ENCODE results near the gene CCDC92. TPM values are rescaled to one million over a fixed set of nuclear protein-coding genes. Genes with fewer than 3 reads are reported as not detected.
A peak's percentile ranks its signal among the peaks of the same experiment; 100 is the strongest.

CCDC92 gene
- total RNA-seq, 1 donor from 2014 or later: 21.2 TPM

DNA sequence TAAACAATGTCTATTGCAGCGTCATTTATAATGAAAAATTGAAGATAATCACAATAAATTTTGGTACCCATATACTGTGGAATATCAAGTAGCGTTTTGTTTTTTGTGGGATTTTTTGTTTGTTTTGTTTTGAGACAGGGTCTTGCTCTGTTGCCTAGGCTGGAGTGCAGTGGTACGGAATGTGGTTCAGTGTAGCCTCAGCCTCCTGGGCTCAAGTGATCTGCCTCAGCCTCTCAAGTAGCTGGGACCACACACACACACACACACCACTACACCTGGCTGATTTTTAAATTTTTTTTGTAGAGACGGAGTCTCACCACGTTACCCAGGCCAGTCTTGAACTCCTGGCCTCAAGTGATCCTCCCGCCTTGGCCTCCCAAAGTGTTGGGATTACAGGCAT, 6.9 kb upstream of the CCDC92 start:
- no peak for DNase-seq (ENCODE audit: low spot score)
- no peak for ATAC-seq

- no peak for DNase-seq (ENCODE audit: low spot score)
- no peak for ATAC-seq
Measured at GRCh38 chr12:123976227-123976826, 3.7 kb upstream of the CCDC92 start.

GRCh38 chr12:123973552-123974341, 1.1 kb upstream of the CCDC92 start:
- ATAC-seq: peak; percentile 6
- peak; percentile 64 for DNase-seq (ENCODE audit: low spot score)

DNA sequence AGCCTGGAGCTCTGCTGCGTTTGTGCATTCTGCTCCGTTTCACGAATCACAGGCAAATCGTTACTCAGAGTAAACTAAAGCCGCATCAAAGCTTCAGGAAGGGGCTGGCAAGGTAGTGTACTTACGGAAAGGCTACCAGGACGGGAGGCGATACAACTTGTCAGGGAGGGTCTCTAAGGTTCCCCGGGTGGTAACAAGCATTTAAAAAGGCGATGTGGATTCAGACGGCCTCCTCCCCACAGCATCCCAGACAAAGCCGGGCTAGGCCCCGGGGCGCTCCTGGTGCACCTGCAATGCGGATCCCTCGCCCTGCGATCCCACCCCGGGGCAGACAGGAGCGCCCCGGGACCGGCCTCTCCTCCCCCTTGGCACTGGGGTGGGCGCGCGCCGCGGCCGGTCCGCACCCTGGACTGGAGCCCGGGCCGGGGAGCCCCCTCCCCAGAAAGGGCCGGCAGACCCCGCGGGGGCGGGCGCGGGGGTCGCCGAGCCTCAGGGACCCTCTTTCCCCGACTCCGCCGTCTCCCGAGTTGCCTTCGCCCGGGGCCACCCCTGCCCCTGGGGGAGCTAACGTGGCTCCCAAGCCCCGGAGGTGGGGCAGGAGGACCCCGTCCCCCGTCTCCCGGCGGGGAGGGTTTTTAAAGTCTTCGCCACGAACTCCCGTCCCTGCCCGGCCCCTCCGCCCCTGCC, 718 bp downstream of the CCDC92 start:
- peak; percentile 32 for ATAC-seq
- no peak for DNase-seq (ENCODE audit: low spot score)

GRCh38 chr12:123971449-123971769, 1.2 kb downstream of the CCDC92 start:
- ATAC-seq (no peak), DNase-seq (ENCODE audit: low spot score) (no peak)

DNA sequence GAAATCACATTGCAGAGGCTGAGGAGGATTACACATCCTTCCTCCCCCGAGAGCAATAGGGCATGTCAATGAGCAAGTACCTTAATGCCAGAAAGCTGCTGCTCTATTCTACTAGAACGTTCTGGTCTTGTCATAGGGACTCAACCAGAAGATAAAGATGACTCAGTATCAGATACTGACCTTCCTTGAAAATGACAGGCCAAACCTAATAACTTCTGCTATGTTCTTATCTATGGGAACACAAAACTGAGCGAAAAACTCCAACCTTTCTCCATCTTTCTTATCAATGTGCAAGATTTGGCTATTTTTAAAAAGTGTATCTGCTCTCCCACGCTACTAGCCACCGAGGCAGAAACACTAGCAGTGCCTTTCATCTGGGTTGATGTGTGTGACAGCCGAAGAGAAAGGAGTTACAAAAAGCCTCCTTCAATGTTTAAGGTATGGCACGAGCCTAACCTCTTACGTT, 5.5 kb downstream of the CCDC92 start:
- ATAC-seq: no peak
- no peak for DNase-seq (ENCODE audit: low spot score)

DNA sequence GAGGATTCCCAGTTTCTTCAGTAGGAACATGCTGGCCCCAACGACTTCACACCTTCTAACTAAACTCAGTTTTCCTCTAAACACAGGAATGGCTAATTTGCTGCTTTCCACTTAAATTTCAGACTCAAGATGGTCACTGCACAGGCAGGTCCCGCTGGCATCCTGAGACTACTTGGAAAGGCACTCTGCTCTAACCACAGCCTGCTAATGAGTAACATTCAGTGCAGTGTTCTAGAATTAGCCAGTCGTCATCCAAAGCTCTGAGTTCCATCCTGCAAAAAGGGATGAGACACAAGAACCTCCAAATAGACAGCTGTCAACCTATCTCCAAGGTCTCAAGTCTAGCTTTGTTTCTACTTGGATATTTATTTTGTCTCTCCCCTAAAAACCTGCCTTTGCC, 6.0 kb downstream of the CCDC92 start:
- ATAC-seq (no peak), DNase-seq (ENCODE audit: low spot score) (no peak)

DNA sequence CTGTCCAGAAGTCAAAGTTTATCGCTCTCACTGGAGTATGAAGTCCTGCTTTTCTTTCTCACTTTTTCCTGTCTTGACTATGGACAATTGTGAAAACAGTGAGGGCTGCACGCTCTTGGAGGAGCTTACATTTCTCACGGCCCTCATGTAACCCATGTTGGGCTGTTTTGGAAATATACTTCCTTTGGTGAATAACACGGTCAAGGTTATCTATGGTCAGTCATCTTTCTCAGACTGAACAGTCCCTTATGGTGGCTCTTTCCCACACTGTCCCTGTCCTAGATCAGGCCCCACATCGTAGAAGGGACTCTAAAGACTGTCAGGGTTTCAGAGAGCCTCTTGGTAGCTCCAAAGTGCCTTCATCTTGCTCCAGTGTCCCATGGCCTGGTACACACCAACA, 7.2 kb downstream of the CCDC92 start:
- DNase-seq (ENCODE audit: low spot score): no peak

DNA sequence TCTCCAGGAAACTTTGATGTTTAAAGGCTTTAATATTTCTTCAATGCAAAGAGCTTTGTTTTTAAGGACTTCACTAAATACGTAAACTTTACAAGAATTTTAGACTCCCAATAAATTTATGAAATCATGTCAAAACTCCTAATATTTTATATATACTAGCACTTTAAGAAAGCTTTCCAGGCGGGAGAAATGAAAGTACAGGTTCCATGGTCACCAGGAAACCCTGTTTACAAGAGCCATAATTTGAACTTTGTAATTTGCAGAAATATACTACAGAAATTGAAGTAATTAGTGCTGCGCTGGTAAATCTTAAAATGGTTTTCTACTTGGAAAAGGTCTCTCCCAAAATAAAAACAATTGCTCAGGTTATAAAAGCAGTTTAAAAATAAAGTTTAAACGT, 8.8 kb downstream of the CCDC92 start:
- ATAC-seq (peak; percentile 60), DNase-seq (ENCODE audit: low spot score) (no peak)

More for the DNA sequence above, 7.2 kb downstream of the CCDC92 start:
- ATAC-seq: no peak

DNA sequence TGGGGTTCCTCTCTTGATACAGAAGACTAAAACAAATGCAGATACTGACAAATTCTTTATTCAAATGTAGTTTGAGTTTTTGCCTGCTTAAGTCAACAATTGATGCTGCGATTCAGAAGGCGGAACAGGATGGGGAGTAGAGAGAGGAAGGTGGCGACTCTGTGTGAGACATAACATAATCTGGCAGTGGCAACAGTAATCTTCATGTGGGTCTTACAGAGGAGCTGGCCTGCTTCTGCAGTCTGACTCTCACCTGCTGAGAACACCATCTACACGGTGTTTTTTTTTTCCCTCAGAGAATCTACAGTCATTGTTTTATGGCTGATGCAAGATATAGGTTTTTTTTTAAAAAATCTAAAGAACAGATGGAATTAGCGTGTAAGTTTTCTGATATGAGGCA, 10.1 kb downstream of the CCDC92 start:
- ATAC-seq: no peak
- DNase-seq (ENCODE audit: low spot score): no peak

DNA sequence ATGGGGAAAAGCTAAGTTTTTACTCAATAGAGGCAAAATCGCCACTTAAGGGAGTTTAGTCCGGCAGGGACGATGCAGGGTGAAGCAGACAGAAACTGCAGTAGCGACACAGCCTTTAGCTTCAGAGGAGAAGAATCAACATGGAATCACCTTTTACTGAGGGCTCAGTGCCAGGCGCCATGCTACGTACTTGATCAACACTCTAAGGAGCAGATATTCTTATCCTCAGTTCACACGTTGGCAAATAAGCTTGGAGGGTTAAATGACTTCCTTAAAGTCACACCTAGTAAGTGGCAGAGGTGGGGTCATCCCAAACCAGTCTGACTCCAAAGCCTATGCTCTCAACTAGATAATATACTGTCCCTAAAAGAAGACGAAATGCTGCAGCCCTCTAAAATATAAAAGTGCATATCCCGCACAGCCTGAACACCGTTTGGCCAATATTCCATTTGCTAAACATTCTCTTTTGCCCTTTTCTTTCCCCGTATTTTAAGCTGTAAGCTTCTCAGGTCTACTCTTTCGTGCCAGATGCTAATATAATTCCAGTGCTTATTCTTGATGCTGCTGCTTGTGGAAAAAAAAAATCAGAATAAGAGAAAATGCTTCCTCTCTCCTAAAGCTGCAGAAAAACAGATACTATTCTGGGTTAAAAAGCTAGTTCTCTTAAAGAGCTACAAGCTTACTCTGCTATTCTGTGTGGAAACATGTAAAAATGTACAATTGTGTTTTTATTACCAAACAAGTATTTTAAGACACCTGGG, 10.9 kb downstream of the CCDC92 start:
- no peak for DNase-seq (ENCODE audit: low spot score)
- ATAC-seq: no peak

- DNase-seq (ENCODE audit: low spot score) (no peak), ATAC-seq (no peak)
Measured at GRCh38 chr12:123960856-123961255, 11.8 kb downstream of the CCDC92 start.

- DNase-seq (ENCODE audit: low spot score) (no peak), ATAC-seq (no peak)
Measured at GRCh38 chr12:123960029-123960735, 12.4 kb downstream of the CCDC92 start.

- no peak for DNase-seq (ENCODE audit: low spot score)
- ATAC-seq: no peak
Measured at GRCh38 chr12:123958876-123959275, 13.8 kb downstream of the CCDC92 start.

DNA sequence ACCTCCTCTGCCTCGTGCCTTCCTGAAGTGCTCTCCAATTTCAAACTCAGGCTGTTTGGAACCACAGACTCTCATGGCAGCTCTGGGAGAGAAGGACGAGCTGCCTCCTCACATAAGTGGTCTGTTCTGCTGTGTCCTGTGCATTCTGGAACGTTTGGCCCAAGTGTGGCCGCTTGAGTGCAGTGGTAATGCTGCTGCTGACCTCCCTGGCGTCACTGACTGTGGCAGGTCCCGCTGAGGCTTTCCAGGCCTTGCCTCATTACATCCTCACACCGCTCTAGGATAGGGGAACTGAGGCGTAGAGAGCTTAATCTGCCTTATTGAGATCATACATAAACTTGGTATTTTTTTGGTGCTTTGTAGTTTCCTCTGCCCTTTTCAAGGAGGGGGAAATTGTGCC, 14.2 kb downstream of the CCDC92 start:
- no peak for DNase-seq (ENCODE audit: low spot score)
- ATAC-seq: peak; percentile 43

GRCh38 chr12:123957196-123957595, 15.4 kb downstream of the CCDC92 start:
- no peak for DNase-seq (ENCODE audit: low spot score)

DNA sequence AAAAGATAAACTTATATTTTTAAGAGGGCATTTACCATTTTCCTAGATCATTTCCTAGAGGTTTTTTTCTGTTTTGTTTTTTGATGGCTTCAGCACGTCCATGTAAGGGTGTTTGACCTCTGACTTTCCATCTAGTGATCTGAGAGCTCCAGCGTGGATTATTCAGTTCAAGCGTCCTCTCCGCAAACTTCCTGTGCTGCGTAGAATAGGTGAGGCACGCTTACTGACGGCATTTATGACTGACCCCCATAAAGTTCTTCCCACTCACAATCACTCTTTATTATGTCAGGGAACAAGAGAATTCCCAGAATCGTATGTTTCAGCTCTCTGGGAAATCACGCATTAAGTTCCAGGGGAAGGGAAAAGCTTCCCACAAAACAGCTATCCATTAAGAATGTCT, 16.4 kb downstream of the CCDC92 start:
- no peak for ATAC-seq
- no peak for DNase-seq (ENCODE audit: low spot score)

More at GRCh38 chr12:123957196-123957595, 15.4 kb downstream of the CCDC92 start:
- no peak for ATAC-seq

DNA sequence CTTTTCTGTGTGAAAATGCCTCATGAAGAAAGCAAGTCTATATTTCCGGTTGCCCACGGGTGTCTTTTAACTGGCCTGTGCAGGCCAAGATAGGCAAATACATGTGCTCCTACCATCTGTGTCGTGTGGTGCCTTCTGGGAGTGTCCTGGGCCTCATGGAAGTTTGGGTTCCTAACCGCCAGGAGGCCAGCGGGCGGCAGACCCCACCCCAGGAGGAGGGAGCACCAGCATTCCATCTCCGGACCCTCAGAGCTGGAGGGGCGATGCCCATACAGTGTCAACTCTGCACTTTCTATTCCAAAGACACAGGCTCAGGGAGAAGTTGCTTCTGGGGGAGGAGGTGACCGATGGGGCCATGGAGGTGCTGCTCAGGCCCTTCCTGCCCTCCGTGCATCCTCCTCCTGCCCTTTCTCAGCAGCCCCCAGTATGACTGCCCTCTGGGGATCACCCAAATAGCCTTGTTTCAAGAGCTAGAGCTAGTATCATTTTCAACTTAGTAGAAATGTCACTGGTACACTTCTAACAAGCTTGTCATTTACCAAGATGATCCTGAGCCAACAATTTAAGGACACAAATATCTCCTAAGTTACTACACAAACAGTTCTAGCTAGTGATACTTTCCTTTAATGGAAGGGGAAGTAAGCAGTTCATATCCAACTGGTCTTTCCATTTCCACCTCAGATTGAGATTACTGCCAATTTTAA, 17.8 kb downstream of the CCDC92 start:
- ATAC-seq (no peak), DNase-seq (ENCODE audit: low spot score) (no peak)

- no peak for ATAC-seq
- no peak for DNase-seq (ENCODE audit: low spot score)
Measured at GRCh38 chr12:123952037-123952436, 20.6 kb downstream of the CCDC92 start.

DNA sequence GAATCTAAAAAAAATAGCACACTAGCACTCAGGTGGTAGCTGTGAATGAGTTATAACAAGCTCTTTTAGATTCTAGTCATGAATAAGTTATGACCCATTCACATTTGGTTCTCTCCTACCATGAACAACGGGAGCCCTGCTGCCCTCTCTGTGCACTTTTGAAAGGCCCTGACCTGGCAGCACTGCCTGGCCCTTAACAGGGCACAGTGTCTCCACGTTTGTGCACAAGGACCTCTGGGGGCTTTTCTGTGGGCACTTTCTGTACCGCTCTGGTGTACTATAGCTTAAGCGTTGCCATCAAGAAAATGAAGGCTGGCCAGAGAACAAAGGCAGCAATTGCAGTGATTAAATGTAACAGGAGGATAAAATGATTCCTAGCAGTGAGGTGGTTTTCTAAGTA, 21.2 kb downstream of the CCDC92 start:
- ATAC-seq: no peak

More for the DNA sequence above, 21.2 kb downstream of the CCDC92 start:
- DNase-seq (ENCODE audit: low spot score): no peak
